Measurements from ENCODE around the gene ANKMY1.

- TF ChIP-seq POLR2A (IDR thresholded peaks at IDR 0.05), result no peak
- no peak for TF ChIP-seq CTCF (IDR thresholded peaks at IDR 0.05)
Measured at GRCh38 chr2:240469239-240469636, 88.5 kb downstream of the ANKMY1 start.
